Measurements from ENCODE around the gene ERC2. TPM values are rescaled to one million over a fixed set of nuclear protein-coding genes. Genes with fewer than 3 reads are reported as not detected.

Gene ERC2
- total RNA-seq, 1 donor from 2014 or later: 0.11 TPM

GRCh38 chr3:56207922-56208321 is 260.3 kb downstream of the ERC2 start:
- intact Hi-C loops (cut with DNase I): no loop called here

GRCh38 chr3:56205406-56205805 is 262.9 kb downstream of the ERC2 start:
- Histone ChIP-seq H3K4me3 (no peak overlapping the region), H3K4me1 (no peaks in the 10 kb centered on the region), H3K27ac (no peak overlapping the region), H3K27me3 (no peaks in the 10 kb centered on the region), H3K36me3 (no peaks in the 10 kb centered on the region), H3K9me3 (no peaks in the 10 kb centered on the region)
- no peak for DNase-seq (ENCODE audit: low spot score in 2 of 2)
- intact Hi-C loops (cut with DNase I): no loop called here
- no peak for TF ChIP-seq CTCF (IDR thresholded peaks at IDR 0.05)

More at GRCh38 chr3:56207922-56208321, 260.3 kb downstream of the ERC2 start:
- Histone ChIP-seq H3K36me3 (no peaks in the 10 kb centered on the region), H3K27me3 (no peaks in the 10 kb centered on the region), H3K4me3 (no peak overlapping the region), H3K9me3 (no peaks in the 10 kb centered on the region), H3K27ac (no peak overlapping the region), H3K4me1 (no peaks in the 10 kb centered on the region)
- DNase-seq (ENCODE audit: low spot score in 2 of 2): no peak
- no peak for TF ChIP-seq CTCF (IDR thresholded peaks at IDR 0.05)

GRCh38 chr3:56202997-56203396 is 265.3 kb downstream of the ERC2 start:
- H3K27ac ChIP-seq: no peak overlapping the region
- H3K4me3 ChIP-seq: no peak overlapping the region
- no peak for TF ChIP-seq CTCF (IDR thresholded peaks at IDR 0.05)
- no peaks in the 10 kb centered on the region for H3K36me3 ChIP-seq
- intact Hi-C loops (cut with DNase I): no loop called here
- DNase-seq (ENCODE audit: low spot score in 2 of 2): no peak
- H3K27me3 ChIP-seq: no peaks in the 10 kb centered on the region
- H3K9me3 ChIP-seq: no peaks in the 10 kb centered on the region
- H3K4me1 ChIP-seq: no peaks in the 10 kb centered on the region

GRCh38 chr3:56201407-56201806 is 266.9 kb downstream of the ERC2 start:
- Histone ChIP-seq H3K27me3 (no peaks in the 10 kb centered on the region), H3K36me3 (no peaks in the 10 kb centered on the region), H3K4me3 (no peak overlapping the region), H3K4me1 (no peaks in the 10 kb centered on the region), H3K9me3 (no peaks in the 10 kb centered on the region), H3K27ac (no peak overlapping the region)
- intact Hi-C loops (cut with DNase I): no loop called here
- no peak for TF ChIP-seq CTCF (IDR thresholded peaks at IDR 0.05)
- no peak for DNase-seq (ENCODE audit: low spot score in 2 of 2)

GRCh38 chr3:56200251-56200650 is 268.0 kb downstream of the ERC2 start:
- TF ChIP-seq CTCF (IDR thresholded peaks at IDR 0.05): no peak
- intact Hi-C loops (cut with DNase I): no loop called here
- no peak for DNase-seq (ENCODE audit: low spot score in 2 of 2)
- no peak overlapping the region for H3K4me3 ChIP-seq
- H3K36me3 ChIP-seq: no peaks in the 10 kb centered on the region
- no peaks in the 10 kb centered on the region for H3K27me3 ChIP-seq
- H3K9me3 ChIP-seq: no peaks in the 10 kb centered on the region
- H3K4me1 ChIP-seq: no peaks in the 10 kb centered on the region
- no peak overlapping the region for H3K27ac ChIP-seq

GRCh38 chr3:56197991-56198390 is 270.3 kb downstream of the ERC2 start:
- H3K36me3 ChIP-seq: no peaks in the 10 kb centered on the region
- intact Hi-C loops (cut with DNase I): no loop called here
- H3K27ac ChIP-seq: no peak overlapping the region
- TF ChIP-seq CTCF (IDR thresholded peaks at IDR 0.05): no peak
- no peaks in the 10 kb centered on the region for H3K4me1 ChIP-seq
- H3K27me3 ChIP-seq: no peaks in the 10 kb centered on the region
- H3K4me3 ChIP-seq: no peak overlapping the region
- no peak for DNase-seq (ENCODE audit: low spot score in 2 of 2)
- H3K9me3 ChIP-seq: no peaks in the 10 kb centered on the region
